HuH-7.5 (cell line): Measurements from ENCODE around the gene PCNX2.

ENCODE experiments used
- DNase-seq: peaks from one replicate; pipeline ENCODE4 v3.0.0; 2011; ENCODE audit warnings: low spot score

Gene PCNX2, protein sequence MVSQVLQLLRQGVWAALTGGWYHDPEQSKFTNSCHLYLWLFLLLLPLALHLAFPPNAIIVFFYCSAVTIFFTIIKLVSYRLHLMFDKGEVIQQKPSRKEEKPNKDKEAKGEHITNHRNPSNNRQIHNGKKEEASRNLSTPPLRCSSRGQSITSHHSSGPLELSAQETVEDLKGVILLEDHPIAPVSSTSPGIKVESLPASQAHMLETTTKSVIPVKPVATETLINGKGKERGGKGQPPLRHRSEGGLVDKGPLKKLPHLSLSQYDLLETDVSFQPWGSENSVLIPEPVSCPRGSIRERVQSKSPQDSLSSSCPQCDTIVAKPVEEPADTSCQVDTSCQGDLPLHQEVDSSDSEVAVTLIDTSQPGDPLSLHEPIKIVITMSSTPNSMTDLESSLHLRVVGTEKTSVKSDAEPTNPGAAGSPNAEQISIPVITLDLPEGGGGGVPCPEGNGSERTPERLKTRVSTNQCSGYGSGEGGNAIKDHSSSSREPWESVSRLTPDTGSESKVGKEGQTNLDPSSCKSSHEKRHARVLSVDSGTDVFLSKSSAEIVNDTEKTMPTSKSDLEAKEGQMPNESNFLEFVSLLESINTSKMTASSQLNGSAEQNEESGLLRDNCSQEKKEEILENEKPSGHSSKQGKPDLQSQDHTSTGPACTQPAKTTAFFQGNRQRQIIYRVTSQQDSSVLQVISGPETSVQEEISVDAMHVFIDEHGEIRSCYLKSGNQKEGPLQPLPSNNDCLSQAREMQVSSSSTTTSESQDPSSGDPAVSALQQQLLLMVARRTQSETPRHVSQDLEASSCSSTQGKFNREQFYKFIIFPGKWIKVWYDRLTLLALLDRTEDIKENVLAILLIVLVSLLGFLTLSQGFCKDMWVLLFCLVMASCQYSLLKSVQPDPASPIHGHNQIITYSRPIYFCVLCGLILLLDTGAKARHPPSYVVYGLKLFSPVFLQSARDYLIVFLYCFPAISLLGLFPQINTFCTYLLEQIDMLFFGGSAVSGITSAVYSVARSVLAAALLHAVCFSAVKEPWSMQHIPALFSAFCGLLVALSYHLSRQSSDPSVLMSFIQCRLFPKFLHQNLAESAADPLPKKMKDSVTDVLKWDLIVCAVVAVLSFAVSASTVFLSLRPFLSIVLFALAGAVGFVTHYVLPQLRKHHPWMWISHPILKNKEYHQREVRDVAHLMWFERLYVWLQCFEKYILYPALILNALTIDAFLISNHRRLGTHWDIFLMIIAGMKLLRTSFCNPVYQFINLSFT (N-terminal part only)

DNA sequence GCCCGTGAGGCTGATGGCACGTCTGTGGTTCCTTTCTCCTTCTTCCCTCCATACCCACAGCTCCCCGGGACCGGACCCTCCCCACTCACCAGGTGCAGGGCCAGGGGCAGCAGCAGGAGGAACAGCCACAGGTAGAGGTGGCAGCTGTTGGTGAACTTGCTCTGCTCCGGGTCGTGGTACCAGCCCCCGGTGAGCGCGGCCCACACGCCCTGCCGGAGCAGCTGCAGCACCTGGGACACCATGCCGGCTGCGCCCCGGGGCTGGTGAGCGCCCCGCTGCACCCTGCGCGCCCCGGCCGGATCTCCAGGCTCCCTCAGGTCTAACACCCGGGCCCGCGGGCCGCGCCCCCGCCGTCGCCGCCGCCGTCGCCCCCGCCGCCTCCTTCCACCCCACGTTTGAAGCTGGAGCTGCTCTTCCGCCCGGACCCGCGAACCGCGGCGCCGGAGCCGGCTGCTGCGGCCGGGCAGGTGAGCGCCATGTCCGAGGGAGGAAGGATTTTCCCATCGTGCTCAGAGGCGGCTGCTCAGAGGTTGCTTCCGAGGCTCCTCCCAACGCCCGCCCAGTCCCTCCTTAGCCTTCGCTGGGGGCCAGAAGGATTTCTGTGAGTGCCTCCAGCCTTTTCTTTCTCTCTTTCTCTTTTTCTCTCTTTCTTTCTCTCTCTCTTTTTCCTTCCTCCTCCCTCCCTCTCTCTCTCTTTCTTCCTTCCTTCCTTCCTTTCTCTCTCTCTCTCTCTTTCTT lies at the start of gene PCNX2:
Gene PCNX2 (minus strand): TSS at position 489 of the 738 bp plus-strand sequence. CDS start 247 bp downstream, at position 242.
- DNase-seq = peak; percentile 44

DNA sequence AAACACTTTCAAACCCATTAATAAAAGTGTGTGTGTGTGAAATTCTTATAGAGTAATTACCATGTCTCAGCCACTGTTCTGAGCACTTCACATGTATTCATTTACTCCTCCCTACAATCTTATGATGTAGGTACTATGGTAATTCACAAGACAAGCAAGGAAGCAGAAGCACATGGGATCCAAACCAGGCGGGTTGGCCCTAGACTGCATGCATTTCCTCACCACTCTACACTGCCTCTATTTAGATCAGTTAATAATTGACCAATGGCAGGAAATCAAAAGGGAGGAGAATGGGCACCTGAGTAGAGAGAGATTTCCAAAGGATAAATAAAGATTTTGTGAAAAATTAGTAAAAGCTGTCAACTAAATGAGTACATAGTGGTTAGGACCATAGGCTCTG lies 47.7 kb upstream of the PCNX2 start:
- DNase-seq = no peak

DNA sequence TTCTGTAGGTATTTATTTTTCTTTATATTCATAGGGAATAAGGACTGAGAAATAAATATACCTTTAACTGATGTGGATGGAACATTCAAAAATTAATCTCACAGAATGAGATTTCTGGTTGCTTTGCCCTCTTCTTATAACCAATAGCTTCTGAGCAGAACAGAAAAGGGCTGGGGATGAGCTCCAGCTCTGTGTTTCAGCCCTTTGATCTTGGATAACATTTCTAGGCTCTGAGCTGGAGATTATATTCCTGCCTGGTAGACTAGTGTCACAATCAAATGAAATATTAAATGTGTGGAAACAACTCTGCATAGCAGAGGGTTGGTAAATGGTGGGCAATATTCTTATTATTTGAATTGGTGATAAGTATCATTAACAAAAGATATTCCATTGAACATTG lies 46.6 kb upstream of the PCNX2 start:
- no peak for DNase-seq

DNA sequence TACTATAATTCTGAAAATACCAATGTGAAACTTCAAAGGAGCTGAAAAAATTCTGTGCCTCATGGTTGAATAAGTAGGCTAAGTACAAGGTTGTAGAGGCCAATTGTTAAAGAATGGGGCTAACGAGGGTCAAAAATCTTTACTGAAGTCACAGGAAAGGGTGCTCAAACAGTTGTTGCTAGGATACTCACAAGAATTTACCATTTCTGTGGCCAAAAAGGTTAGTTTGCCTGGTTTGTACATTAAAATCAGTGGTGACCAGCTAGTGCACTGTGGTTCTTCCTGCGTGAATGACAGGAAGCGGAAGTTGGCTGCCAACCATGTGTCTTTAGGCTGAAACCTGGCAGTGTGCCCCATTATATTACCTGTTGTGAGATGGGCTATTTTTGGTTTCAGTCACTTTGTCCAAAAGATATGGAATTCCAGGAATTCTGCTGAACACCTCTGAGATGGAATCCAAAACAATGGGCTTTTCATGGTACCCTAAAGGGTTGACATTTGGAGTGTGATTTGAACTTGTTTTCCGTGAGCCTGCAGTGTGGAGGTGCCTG lies 45.5 kb upstream of the PCNX2 start:
- no peak for DNase-seq

DNA sequence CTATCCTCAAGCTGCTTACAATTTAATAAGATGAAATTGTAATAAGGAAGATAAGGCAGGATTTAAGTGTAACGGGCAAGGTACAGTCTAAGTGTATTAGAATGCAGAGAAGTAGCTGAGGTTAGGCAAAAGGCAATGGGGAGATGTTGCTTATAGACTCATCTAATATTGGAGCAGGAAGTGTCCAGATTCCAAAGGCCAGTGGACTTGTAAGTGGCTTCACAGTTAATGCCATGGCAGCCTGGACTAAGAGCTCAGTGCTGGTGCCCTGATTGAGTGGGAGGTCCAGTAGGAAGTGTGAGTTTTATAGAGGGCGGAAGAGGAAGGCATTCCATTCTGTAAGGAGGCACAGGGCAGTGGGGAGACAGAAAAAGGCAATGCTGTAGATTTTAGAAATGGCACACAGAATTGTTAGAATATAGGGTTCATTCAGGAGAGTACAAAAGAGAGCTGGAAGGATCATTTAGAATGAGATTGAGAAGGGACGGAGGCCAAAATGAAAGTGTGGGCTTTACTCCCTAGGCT lies 44.6 kb upstream of the PCNX2 start:
- DNase-seq = no peak

DNA sequence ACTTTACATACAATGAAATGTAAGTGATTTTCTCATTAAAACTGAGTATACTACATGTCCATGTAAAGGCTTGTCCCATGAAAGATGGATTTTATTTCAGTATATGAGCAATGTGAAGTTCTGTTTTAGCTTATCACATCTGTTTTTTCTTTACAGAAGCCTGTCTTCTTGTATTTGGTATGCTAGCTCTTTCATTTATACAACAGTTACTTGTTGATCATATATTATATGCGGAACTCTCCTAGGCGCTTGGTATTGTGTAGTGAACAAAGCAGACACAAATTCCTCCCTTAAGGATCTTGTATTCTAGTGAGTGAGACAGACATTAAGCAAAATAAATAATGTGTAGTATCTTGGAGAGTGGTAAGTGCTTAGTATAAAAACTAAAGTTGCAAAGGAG lies 42.6 kb upstream of the PCNX2 start:
- no peak for DNase-seq

DNA sequence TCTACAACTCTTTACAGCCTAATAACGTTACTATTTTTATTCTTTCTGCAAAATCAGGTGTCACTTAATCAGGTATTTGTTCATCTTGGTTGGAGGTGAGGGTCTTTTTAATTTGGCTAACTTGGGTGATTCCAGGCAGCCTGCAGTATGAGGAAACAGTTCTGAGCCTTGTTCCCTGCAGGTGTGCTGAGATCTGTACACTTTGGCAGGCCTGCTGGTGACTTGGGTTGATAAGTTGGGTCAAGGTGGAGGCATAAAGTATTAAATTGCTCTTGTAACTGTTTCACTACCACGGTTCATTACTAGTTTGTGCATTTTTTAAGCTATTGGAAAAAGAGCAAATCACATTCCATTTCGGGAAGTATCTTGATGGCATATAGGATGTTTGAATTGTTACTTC lies 42.0 kb upstream of the PCNX2 start:
- DNase-seq = no peak

DNA sequence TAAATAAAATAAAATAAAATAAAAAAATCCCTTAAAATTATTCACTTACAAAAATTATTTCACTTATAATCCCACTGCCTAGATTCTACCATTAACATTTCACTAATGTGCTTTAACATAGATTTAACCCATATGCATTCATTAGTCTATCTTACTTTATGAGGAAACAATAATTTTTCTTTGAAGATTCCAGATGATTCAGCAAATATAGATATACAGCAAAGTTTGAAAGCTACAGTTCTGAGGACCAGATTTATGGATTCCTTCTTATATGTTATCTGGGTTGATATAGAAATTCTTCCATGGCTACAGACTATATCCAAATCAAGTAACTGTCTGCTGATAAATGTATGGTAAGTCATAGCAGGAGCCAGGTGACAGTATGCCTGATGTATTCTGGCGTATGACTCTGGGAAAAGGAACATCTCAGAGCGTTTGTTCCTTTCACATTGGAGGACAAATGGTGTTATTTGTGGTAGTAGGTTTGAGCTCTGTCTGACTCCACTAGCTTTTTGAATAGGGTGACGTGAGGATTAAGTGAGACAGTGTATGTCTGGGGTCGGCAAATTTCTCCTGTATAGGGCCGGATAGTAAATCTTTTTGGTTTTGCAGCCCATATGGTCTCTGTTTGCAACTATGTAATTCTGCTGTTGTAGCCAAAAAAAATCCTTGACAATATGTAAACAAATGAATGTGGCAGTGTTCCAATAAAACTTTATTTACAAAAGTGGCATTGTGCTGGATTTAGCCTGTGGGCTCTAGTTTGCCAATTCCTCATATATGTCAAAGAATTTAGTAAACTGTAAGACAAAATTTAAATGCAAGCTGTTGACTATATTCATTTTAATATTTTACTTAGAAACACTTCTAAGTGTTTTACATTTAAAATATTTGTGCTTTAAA lies 41.3 kb upstream of the PCNX2 start:
- no peak for DNase-seq

DNA sequence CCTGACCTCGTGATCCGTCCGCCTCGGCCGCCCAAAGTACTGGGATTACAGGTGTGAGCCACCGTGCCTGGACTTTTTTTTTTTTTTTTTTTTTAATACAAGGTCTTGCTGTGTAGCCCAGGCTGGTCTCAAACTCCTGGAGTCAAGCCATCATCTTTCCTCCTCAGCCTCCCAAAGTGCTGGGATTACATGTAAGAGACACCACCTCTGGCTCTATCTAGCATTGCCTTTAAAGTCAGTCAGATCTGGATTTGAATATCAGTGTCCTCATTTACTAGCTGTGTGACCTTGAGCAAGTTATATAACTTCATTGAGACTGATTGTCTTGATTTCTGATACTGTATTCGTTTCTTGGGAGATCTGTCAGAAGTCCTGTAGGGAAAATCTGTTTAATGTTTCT lies 38.6 kb upstream of the PCNX2 start:
- no peak for DNase-seq

DNA sequence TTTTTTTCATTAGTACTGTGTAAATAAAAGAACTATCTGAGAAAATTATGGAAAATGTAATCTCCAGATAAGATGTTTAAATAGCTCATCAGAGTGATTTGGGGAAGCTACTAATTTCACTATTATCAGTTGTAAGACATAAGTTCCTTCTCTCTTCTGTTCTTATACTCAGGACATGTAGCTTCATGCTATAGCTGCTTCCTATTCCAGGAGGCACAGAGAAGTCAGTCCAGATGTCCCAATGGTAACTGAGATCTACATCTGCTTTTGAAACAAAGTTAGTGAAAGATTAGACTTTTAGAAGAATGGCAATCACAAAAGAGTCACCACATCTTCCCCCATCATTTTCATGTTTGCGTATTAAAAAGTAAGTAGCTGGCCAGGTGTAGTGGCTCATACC lies 37.6 kb upstream of the PCNX2 start:
- DNase-seq = no peak

DNA sequence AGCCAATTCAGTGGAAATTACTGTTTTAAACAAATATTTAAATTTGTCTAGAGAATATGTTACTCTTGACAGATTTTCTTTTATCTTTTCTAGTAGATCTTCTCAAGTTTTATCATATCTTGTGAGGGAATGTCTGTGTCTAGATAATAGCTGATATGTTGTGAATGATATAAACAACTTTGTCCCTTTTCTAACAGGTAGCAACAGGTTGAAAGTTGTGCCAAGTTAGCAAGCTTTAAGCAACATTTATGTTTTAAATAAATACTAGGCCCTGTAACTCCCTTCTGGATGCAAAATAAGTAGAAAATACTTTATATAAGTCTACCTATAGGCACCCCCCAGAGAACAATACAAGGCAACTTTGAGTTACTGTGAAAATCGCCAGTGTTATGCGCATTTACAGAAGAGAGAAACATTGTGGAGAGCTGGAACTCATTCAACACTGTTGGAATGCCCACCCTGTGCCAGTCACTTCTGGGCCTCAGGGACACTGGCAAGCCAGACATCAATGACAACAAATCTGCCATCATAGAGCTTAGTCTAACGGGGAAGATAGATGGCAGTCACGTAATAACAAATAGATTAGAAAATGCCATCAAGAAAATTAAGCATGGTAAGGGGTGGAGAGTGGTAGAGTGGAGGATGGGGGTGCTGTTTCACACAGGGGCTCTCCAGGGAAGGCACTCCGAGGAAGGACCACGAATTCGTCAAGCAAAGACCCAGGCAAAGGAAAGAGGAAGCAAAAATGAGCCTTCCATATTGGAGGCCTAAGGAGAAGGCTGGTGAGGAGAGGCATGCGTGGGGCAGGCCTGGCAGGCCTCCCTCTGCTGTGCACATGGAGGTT lies 36.4 kb upstream of the PCNX2 start:
- no peak for DNase-seq

DNA sequence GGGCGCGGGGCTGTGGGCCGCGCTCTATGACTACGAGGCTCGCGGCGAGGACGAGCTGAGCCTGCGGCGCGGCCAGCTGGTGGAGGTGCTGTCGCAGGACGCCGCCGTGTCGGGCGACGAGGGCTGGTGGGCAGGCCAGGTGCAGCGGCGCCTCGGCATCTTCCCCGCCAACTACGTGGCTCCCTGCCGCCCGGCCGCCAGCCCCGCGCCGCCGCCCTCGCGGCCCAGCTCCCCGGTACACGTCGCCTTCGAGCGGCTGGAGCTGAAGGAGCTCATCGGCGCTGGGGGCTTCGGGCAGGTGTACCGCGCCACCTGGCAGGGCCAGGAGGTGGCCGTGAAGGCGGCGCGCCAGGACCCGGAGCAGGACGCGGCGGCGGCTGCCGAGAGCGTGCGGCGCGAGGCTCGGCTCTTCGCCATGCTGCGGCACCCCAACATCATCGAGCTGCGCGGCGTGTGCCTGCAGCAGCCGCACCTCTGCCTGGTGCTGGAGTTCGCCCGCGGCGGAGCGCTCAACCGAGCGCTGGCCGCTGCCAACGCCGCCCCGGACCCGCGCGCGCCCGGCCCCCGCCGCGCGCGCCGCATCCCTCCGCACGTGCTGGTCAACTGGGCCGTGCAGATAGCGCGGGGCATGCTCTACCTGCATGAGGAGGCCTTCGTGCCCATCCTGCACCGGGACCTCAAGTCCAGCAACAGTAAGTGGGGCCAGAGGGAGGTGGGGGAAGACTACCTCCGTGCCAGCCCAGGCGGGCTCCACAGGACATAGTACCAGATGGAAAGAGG lies 32.8 kb upstream of the PCNX2 start:
- DNase-seq = peak; percentile 16

DNA sequence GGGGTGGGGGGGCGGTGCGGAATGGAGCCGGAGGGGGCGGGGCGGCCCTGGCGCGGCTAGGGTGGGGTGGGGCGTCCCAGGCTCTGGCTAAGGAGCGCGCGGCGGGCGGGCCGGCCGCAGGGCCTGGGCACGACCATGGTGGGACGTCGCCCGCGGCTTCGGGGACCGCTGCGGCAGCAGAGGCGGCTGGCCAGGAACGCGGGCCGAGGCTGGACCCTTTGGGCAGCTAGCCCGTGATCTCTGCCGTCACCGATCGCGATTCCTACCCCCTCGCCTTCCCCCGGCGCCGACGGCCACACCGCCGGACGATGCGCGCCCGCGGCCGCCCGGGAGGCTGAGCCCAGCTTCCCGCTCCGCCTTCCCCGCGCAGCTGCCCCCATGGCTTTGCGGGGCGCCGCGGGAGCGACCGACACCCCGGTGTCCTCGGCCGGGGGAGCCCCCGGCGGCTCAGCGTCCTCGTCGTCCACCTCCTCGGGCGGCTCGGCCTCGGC lies 32.2 kb upstream of the PCNX2 start, which contains the start of gene MAP3K21:
Gene MAP3K21 (plus strand): TSS at position 74 of the 491 bp plus-strand sequence. CDS start 305 bp downstream, at position 379.
- no peak for DNase-seq

DNA sequence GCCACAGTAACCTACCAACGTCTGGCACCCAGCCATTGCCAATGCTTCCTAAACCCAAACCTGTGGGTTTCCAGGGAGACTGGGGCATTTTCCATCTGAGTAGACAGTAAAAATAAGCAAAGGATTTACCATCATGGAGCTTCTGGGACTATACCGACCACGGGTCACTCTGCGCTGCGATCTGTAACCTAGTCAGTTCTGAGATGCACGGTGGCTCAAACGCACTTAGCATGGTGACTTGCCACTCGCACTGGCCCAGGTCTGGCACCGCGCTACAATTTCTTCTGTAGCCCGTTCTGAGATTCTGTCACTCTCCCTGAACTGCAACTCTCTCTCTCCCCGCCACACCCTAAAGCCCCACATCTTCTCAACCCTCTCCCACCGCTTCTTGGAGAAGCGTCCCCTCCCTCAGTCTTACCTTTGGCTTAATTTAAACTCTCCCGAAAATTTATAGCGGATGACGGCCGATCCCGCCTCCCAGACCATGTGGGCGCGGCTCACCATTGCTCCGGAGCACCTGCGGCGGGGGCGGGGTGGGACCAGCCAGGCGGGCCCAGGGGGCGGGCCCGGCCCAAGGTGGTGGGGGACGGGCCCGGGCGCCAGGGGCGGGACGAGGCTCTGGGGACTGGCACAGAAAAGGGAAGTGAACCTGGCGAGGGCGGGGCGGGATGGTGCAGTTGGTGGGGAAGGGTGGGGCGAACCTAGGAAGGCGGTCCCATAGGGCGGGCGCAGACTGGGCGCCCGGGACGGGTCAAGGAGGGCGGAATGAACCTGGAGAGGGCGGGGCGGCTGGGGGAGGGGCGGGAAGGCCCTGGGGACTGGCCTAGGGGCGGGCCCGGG lies 31.5 kb upstream of the PCNX2 start:
- peak; percentile 64 for DNase-seq

DNA sequence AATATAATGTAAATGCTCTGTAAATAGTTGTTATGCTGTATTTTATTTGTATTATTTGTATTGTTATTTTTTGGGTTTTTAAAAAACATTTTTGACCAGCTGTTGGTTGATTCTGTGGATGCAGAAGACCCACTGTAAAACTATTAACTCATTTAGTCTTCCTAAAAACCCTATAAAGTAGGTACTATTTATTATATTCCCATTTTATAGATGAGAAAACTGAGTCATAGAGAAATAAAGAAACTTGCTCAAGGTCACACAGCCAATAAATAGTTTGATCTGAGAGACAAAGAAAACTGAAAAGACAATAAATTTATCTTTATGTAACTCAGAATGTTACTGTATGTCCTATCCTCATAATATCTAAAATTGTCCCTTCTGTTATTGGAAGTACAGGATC lies 30.8 kb upstream of the PCNX2 start:
- no peak for DNase-seq

DNA sequence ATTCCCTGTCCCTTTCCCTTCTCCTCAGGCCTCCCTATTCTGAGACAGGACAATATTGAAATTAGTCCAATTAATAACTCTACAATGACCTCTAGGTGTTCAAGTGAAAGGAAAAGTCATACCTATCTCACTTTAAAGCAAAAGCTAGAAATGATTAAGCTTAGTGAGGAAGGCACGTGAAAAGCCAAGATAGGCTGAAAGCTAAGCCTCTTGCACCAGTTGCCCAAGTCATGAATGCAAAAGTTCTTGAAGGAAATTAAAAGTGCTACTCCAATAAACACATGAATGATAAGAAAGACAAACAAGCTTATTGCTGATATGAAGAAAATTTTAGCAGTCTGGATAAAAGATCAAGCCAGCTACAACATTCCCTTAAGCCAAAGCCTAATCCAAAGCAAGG lies 28.2 kb upstream of the PCNX2 start:
- no peak for DNase-seq

DNA sequence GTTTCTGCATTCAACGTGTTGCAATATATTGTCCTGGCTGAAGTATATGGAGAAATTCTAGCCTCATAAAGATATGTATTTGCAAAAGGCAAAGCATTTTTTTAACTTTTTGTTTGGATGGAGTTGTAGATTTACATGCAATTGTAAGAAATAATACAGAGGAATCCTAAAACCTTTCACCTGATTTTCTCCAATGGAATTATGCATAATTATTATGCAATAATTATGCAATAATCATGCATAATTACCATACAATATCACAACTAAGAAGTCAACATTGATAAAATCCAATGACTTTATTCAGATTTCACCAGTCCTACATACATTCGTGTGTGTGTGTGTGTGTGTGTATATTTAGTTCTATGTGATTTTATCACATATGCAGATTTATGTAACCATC lies 24.5 kb upstream of the PCNX2 start:
- no peak for DNase-seq
